ENCODE results near the gene PNRC2.

DNA sequence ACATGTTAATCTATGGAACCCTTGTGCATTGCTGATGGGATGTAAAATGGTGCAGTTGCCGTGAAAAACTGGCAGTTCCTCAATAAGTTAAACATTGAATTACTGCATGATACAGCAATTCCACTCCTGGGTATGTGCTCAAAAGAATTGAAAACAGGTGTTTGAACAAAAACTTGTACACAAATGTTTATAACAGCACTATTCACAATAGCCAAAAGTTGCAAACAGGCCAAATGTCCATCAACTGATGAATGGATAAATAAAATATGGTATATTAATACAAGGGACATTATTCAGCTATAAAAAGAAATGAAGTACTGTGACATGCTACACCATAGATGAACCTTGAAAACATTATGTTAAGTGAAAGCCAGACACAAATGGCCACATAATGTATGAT, 38.2 kb downstream of the PNRC2 start:
- TF ChIP-seq CTCF (IDR thresholded peaks at IDR 0.05; ENCODE audit: low read depth, low read length, missing input control) (no peak), TAF1 (conservative IDR thresholded peaks at IDR 0.05) (no peak), MAX (IDR thresholded peaks at IDR 0.05) (no peak), YY1 (IDR thresholded peaks at IDR 0.05) (no peak), SP1 (IDR thresholded peaks at IDR 0.05) (no peak)
- TF ChIP-seq, protein P1, sequence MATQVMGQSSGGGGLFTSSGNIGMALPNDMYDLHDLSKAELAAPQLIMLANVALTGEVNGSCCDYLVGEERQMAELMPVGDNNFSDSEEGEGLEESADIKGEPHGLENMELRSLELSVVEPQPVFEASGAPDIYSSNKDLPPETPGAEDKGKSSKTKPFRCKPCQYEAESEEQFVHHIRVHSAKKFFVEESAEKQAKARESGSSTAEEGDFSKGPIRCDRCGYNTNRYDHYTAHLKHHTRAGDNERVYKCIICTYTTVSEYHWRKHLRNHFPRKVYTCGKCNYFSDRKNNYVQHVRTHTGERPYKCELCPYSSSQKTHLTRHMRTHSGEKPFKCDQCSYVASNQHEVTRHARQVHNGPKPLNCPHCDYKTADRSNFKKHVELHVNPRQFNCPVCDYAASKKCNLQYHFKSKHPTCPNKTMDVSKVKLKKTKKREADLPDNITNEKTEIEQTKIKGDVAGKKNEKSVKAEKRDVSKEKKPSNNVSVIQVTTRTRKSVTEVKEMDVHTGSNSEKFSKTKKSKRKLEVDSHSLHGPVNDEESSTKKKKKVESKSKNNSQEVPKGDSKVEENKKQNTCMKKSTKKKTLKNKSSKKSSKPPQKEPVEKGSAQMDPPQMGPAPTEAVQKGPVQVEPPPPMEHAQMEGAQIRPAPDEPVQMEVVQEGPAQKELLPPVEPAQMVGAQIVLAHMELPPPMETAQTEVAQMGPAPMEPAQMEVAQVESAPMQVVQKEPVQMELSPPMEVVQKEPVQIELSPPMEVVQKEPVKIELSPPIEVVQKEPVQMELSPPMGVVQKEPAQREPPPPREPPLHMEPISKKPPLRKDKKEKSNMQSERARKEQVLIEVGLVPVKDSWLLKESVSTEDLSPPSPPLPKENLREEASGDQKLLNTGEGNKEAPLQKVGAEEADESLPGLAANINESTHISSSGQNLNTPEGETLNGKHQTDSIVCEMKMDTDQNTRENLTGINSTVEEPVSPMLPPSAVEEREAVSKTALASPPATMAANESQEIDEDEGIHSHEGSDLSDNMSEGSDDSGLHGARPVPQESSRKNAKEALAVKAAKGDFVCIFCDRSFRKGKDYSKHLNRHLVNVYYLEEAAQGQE (IDR thresholded peaks at IDR 0.05): no peak
